ENCODE data around the gene BTG4. TPM values are rescaled to one million over a fixed set of nuclear protein-coding genes. Genes with fewer than 3 reads are reported as not detected.

BTG4 gene
- total and polyA plus RNA-seq, 2 donors (not counting 3 experiments of a cell fraction or from before 2014, with no cell fraction given), result not detected

- no peak overlapping the region for H3K4me2 ChIP-seq (ENCODE audit: insufficient read depth, low read length)
Measured at GRCh38 chr11:111490496-111490895, 21.7 kb downstream of the BTG4 start.

More at GRCh38 chr11:111490496-111490895, 21.7 kb downstream of the BTG4 start:
- Histone ChIP-seq H3K4me3 (replicated peaks in 1 of 3; ENCODE audit: insufficient read depth in 1 of 3, low read depth in 1 of 3, low read length in 3 of 3) (no peak overlapping the region), H3K27me3 (ENCODE audit: control insufficient read depth in 2 of 2, insufficient read depth in 2 of 2, low read length in 2 of 2) (peaks cover 0 to 2% of the 10 kb centered on the region in 2 experiments), H3K9ac (replicated peaks; ENCODE audit: extremely low read depth, insufficient read depth, low read length) (no peak overlapping the region), H3K9me3 (replicated peaks; ENCODE audit: control insufficient read depth, insufficient read depth, low read length) (no peaks in the 10 kb centered on the region), H4K20me1 (replicated peaks; ENCODE audit: control insufficient read depth, extremely low read depth, insufficient read depth, low read length) (no peaks in the 10 kb centered on the region), H3K79me2 (ENCODE audit: control insufficient read depth, insufficient read depth, low read length) (no peaks in the 10 kb centered on the region), H2AFZ (ENCODE audit: low read depth, low read length) (no peak overlapping the region), H3K4me1 (ENCODE audit: control insufficient read depth, extremely low read depth, insufficient read depth, low read length) (no peaks in the 10 kb centered on the region), H3K9me1 (replicated peaks; ENCODE audit: control insufficient read depth, extremely low read depth, insufficient read depth, low read length) (no peaks in the 10 kb centered on the region), H3K27ac (ENCODE audit: insufficient read depth, low read depth, low read length) (no peak overlapping the region), H3K36me3 (ENCODE audit: control insufficient read depth in 2 of 2, extremely low read depth in 1 of 2, insufficient read depth in 2 of 2, low read length in 2 of 2) (no peaks in the 10 kb centered on the region)
- FAIRE-seq (no peak), DNase-seq (ENCODE audit: low read depth, low spot score) (no peak)
- dilution Hi-C loops (cut with MboI; ENCODE audit: extremely low pct_ligation_motif_present, low sequenced_read_pairs), result no loop called here
- CTCF ChIA-PET, result no interaction called here
- TF ChIP-seq MAX (IDR thresholded peaks at IDR 0.05; ENCODE audit: insufficient read depth, insufficient read length) (no peak), EZH2 (IDR thresholded peaks at IDR 0.05; ENCODE audit: borderline replicate concordance, low read depth, low read length, severe bottlenecking) (no peak), POLR2AphosphoS5 (IDR thresholded peaks at IDR 0.05; ENCODE audit: insufficient read depth, low read depth, low read length) (no peak), FOS (IDR thresholded peaks at IDR 0.05; ENCODE audit: borderline replicate concordance, insufficient read depth, low read length) (no peak), POLR2A (IDR thresholded peaks at IDR 0.05; ENCODE audit: low read depth, low read length) (no peak), MYC (IDR thresholded peaks at IDR 0.05; ENCODE audit: low read depth, low read length) (no peak)
- TF ChIP-seq, protein P1, sequence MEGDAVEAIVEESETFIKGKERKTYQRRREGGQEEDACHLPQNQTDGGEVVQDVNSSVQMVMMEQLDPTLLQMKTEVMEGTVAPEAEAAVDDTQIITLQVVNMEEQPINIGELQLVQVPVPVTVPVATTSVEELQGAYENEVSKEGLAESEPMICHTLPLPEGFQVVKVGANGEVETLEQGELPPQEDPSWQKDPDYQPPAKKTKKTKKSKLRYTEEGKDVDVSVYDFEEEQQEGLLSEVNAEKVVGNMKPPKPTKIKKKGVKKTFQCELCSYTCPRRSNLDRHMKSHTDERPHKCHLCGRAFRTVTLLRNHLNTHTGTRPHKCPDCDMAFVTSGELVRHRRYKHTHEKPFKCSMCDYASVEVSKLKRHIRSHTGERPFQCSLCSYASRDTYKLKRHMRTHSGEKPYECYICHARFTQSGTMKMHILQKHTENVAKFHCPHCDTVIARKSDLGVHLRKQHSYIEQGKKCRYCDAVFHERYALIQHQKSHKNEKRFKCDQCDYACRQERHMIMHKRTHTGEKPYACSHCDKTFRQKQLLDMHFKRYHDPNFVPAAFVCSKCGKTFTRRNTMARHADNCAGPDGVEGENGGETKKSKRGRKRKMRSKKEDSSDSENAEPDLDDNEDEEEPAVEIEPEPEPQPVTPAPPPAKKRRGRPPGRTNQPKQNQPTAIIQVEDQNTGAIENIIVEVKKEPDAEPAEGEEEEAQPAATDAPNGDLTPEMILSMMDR (IDR thresholded peaks at IDR 0.05; ENCODE audit: extremely low read depth in 1 of 2, insufficient read depth in 1 of 2, low read depth in 1 of 2, low read length in 2 of 2), result no peak
- intact Hi-C loops (cut with micrococcal nuclease), result no loop called here
- POLR2A ChIA-PET, result no interaction called here
- no TSS peak for BruUV-seq (replicated peaks)
